DMS53 treated with DMSO at 0.1 percent for 48 hours (cell line): ENCODE data around the gene PACSIN3.

Experiments
- DNase-seq: peaks from one replicate; lab custom pipeline; 2025; ENCODE audit not compliant: unreplicated experiment; lab: John Stamatoyannopoulos, UW

Gene PACSIN3

GRCh38 chr11:47154616-47155570 is 31.3 kb downstream of the PACSIN3 start:
- DNase-seq: no peak

- DNase-seq: peak; percentile 51
Observed at GRCh38 chr11:47152953-47153950, 33.0 kb downstream of the PACSIN3 start.

GRCh38 chr11:47152126-47152952 is 33.9 kb downstream of the PACSIN3 start:
- DNase-seq: no peak

- DNase-seq: no peak
Observed at GRCh38 chr11:47149782-47150181, 36.5 kb downstream of the PACSIN3 start.

GRCh38 chr11:47148903-47149531 is 37.2 kb downstream of the PACSIN3 start:
- DNase-seq: peak; percentile 57

- DNase-seq: no peak
Observed at GRCh38 chr11:47148270-47148669, 38.0 kb downstream of the PACSIN3 start.

- no peak for DNase-seq
Observed at GRCh38 chr11:47147681-47148080, 38.6 kb downstream of the PACSIN3 start.

- DNase-seq: no peak
Observed at GRCh38 chr11:47147250-47147649, 39.0 kb downstream of the PACSIN3 start.

GRCh38 chr11:47144541-47144940 is 41.7 kb downstream of the PACSIN3 start:
- no peak for DNase-seq

GRCh38 chr11:47143322-47143721 is 42.9 kb downstream of the PACSIN3 start:
- DNase-seq: peak; percentile 83

- no peak for DNase-seq
Observed at GRCh38 chr11:47139878-47140277, 46.4 kb downstream of the PACSIN3 start.

- no peak for DNase-seq
Observed at GRCh38 chr11:47137476-47137875, 48.8 kb downstream of the PACSIN3 start.

GRCh38 chr11:47136921-47137320 is 49.3 kb downstream of the PACSIN3 start:
- no peak for DNase-seq

GRCh38 chr11:47136327-47136726 is 49.9 kb downstream of the PACSIN3 start:
- no peak for DNase-seq

- no peak for DNase-seq
Observed at GRCh38 chr11:47132981-47133380, 53.3 kb downstream of the PACSIN3 start.

- peak; percentile 29 for DNase-seq
Observed at GRCh38 chr11:47132490-47132889, 53.7 kb downstream of the PACSIN3 start.

- DNase-seq: no peak
Observed at GRCh38 chr11:47131136-47131535, 55.1 kb downstream of the PACSIN3 start.

- DNase-seq: peak; percentile 69
Observed at GRCh38 chr11:47130543-47130942, 55.7 kb downstream of the PACSIN3 start.
